Activated CD4-positive, alpha-beta T cell treated with anti-CD3 and anti-CD28 coated beads, Interleukin-2, Interleukin-4, amounts not matched to agents 100 ng/mL and 50 ng/mL, durations not matched to agents 16 hours and 8 hours (primary cell): Measurements from ENCODE around the gene CDK2AP2.
"Not testable (repeated sequence)": the region's sequence is repeated elsewhere in the genome, so short reads cannot be mapped to it uniquely, and the experiment has no call there.

Source experiments
- DNase-seq: peaks from one replicate; pipeline ENCODE4 v3.0.0-alpha.2; 2020; ENCODE audit warnings: low spot score

Gene CDK2AP2

DNA sequence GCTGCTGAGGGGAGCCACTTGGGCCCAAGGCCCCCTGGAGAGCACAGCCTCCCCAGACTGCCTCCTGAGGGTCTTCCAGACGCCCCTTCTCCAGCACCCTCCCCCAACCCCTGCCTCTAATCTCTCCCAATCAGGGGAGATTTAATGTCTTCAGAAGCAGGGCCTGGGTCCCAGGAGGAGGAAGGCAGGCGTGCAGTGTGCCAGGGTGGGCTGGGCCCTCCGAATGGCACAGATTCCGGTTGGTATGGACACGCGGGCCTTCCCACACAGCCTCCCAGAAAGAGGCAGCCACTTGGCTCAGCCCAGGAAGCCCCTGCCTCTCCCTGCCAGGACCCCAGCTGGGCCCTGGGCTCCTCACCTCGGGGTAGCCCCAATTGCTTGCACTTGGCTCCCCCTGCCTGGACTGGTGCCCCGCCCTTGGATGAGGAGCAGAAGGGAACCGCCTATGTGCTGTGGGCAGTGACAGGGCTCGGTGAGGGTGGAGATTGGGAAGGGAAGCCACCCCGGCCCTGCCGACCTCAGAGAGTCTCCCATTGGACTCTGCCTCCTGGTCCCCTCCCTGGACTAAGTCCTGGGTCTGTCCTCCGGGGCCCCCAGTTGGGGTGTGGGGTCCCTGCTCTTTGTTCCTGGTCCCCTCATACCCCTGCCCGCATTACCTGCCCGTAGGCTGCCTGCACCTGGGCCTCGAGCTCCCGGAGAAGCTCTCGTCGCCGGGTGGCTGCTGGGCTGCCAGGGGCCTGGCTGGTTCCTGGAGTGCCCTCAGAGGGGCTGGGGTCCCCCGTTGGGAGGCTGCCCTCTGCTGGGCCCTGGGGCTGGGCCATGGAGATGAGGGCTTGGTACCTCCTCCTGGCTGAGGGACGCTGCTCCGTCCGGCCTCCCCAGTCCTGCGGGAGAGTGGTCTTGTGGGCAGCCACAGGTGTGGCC is 15.9 kb upstream of the CDK2AP2 start:
- DNase-seq: no peak

- no peak for DNase-seq
These were observed 15.0 kb upstream of the CDK2AP2 start, which contains the start of gene CABP2 for GRCh38 chr11:67522844-67523555. Gene CABP2 (minus strand): TSS chr11:67523446. CDS start chr11:67523326, 120 bp downstream.

GRCh38 chr11:67522338-67522737 is 14.4 kb upstream of the CDK2AP2 start:
- DNase-seq: no peak

- DNase-seq: no peak
These were observed 14.0 kb upstream of the CDK2AP2 start for GRCh38 chr11:67521924-67522323.

GRCh38 chr11:67520856-67521824 is 13.2 kb upstream of the CDK2AP2 start:
- no peak for DNase-seq

DNA sequence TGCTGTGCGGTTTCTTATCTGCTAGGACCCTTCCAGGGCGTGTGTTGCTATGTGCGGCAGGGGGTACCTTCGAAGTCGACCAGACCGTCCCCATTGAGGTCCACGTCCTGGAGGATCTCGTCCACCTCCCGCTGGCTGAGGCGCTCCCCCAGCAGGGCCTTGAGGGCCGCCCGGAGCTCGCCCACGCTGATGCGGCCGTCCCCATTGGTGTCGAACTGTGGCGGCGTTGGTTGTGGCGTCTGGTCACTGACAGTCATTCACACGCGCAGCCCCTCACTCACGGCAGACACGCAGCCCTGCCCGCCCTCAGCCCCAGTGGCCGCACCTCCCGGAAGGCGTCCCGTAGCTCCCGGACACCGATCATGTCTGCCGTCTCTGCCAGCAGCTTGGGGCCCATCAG is 11.8 kb upstream of the CDK2AP2 start:
- no peak for DNase-seq

GRCh38 chr11:67517784-67518552 is 10.0 kb upstream of the CDK2AP2 start:
- DNase-seq: no peak

DNA sequence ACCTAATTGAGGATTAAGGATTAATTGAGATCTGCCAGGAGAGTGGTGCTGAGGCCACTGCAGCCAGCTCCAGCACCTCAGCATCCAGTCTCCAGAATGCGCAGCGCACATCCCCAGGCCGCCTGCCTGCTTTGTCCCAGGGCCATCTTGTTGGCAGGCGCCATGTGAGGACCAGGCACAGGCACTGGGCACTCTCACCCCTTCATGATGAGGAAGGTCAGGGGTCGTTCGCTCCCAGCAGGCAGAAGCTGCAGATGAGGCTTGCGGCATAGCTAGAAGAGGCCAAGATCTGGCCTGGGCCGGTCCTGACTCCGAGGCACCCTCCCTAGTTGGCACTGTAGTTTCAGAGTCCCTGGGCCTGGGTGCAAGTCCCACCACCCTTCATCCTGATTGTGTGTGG is 8.8 kb upstream of the CDK2AP2 start:
- no peak for DNase-seq

DNA sequence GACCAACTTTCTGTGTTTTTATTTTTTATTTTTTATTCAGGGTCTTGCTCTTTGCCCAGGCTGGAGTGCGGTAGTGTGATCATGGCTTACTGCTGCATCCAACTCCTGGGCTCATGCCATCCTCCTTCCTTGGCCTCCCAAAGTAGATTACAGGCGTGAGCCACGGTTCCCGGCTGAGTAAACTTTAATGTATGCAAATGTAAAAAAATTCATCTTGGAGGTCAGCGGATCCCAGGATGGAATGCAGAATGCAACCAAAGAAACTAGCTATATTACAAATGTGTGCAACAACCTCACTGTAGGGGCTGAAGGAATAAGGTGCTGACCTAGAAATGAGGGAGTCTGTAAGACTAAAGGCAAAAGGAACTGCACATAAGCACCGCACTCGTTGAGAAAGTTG is 6.2 kb upstream of the CDK2AP2 start:
- DNase-seq: no peak

- not testable (repeated sequence) for DNase-seq
These were observed 3.6 kb upstream of the CDK2AP2 start for GRCh38 chr11:67511558-67511957.

DNA sequence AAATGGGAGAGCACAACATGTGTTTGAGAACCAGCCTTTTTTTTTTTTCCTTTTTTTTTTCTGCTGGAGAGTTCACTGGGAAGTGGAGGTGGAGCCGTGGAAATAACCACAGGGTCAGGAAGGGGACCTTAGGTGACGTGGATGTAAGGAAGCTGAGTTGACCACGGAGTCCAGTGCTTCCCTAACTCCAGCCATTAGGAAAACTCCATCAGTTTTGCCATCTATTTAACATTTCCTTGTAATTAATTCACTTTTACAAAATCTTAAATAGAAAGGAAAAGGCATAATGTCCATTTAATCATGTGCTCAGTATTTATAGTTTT is 2.0 kb upstream of the CDK2AP2 start:
- no peak for DNase-seq

- DNase-seq: peak; percentile 99
These were observed 642 bp upstream of the CDK2AP2 start for GRCh38 chr11:67508486-67509121.

GRCh38 chr11:67507242-67507863 is 609 bp downstream of the CDK2AP2 start:
- DNase-seq: no peak

GRCh38 chr11:67506426-67507051 is 1.4 kb downstream of the CDK2AP2 start:
- no peak for DNase-seq

GRCh38 chr11:67505605-67506396 is 2.2 kb downstream of the CDK2AP2 start:
- peak; percentile 94 for DNase-seq

DNA sequence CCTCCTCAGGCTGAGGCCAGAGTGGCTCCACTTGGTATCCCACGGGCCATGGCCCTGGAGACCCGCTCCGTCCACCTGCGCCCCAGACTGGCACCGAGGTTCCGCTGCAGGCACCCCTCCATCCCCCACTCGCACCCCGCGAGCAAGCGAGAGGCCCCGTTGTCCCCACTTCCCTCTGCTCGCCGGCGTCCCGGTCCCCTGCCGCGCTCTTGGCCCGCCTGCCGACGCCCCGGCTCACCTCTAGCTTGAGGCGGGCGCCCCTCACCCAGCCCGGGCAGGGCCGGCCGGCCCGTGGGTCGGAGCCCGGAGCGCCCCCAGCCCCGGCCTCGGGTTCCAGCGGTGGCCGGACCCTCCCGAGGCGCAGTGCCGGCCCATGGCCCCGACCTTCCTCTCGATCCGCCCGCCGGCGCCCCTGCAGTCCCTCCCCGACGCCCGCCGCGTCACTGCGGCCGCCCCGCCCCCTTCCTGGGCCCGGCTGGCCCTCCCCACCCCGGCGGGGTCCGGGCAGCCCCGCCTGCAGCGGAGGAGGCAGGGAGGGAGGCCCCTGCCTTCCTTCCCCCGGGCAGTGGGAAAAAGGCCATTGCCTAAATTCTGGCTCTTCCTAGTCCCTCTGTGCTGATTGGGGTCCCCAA is 2.9 kb downstream of the CDK2AP2 start, which contains the start of gene PITPNM1:
Gene PITPNM1, minus strand, starts transcription at position 414 of the 632 bp plus-strand sequence. CDS start 1,183 bp downstream, outside the sequence.
- DNase-seq: peak; percentile 80

GRCh38 chr11:67504005-67504949 is 3.7 kb downstream of the CDK2AP2 start:
- no peak for DNase-seq
